HG02943 (cell line): ENCODE data around the gene ZNF492.
"Not testable (repeated sequence)": the region's sequence is repeated elsewhere in the genome, so short reads cannot be mapped to it uniquely, and the experiment has no call there.

Source experiments
- ATAC-seq: cut with Tn5 transposase; IDR thresholded peaks from one replicate; pipeline ENCODE4 v1.9.1; 2021; ENCODE audit warnings: mild to moderate bottlenecking, low read depth, moderate library complexity; ENCODE audit not compliant: unreplicated experiment

The ZNF492 gene

GRCh38 chr19:22633706-22634449 lies at the start of gene ZNF492:
ZNF492 (plus strand) TSS chr19:22634324; CDS start chr19:22653400, 19,076 bp downstream.
- ATAC-seq, result not testable (repeated sequence)

- no peak for ATAC-seq
These were observed 38.7 kb upstream of the ZNF492 start for GRCh38 chr19:22595422-22595821.

GRCh38 chr19:22595918-22596341 lies 38.2 kb upstream of the ZNF492 start:
- no peak for ATAC-seq

GRCh38 chr19:22600690-22601648 lies 33.2 kb upstream of the ZNF492 start:
- ATAC-seq, result no peak

GRCh38 chr19:22601906-22602630 lies 32.1 kb upstream of the ZNF492 start:
- no peak for ATAC-seq

- ATAC-seq, result no peak
These were observed 31.4 kb upstream of the ZNF492 start for GRCh38 chr19:22602631-22603272.

GRCh38 chr19:22603518-22604440 lies 30.3 kb upstream of the ZNF492 start:
- no peak for ATAC-seq

- ATAC-seq, result no peak
These were observed 29.4 kb upstream of the ZNF492 start for GRCh38 chr19:22604571-22605274.

- ATAC-seq, result no peak
These were observed 28.6 kb upstream of the ZNF492 start for GRCh38 chr19:22605275-22606211.

- ATAC-seq, result no peak
These were observed 27.9 kb upstream of the ZNF492 start for GRCh38 chr19:22606212-22606553.

GRCh38 chr19:22606954-22607652 lies 27.0 kb upstream of the ZNF492 start:
- no peak for ATAC-seq

GRCh38 chr19:22607653-22608430 lies 26.3 kb upstream of the ZNF492 start:
- no peak for ATAC-seq

- no peak for ATAC-seq
These were observed 25.7 kb upstream of the ZNF492 start for GRCh38 chr19:22608441-22608840.

- no peak for ATAC-seq
These were observed 24.5 kb upstream of the ZNF492 start for GRCh38 chr19:22609630-22610029.

GRCh38 chr19:22610121-22610520 lies 24.0 kb upstream of the ZNF492 start:
- no peak for ATAC-seq

- no peak for ATAC-seq
These were observed 21.8 kb upstream of the ZNF492 start for GRCh38 chr19:22612316-22612715.
